Cortex of kidney (tissue), 1 donor: ENCODE results near the gene ARHGAP10.
"Not testable (repeated sequence)": the region's sequence is repeated elsewhere in the genome, so short reads cannot be mapped to it uniquely, and the experiment has no call there.

Experiments
- DNase-seq: peaks from one replicate; lab custom pipeline; 2025; lab: John Stamatoyannopoulos, UW

The ARHGAP10 gene

GRCh38 chr4:147991543-147992283, 259.8 kb downstream of the ARHGAP10 start:
- no peak for DNase-seq

GRCh38 chr4:147994076-147994475, 262.2 kb downstream of the ARHGAP10 start:
- DNase-seq, result no peak

GRCh38 chr4:147994491-147995385, 262.9 kb downstream of the ARHGAP10 start:
- DNase-seq, result no peak

GRCh38 chr4:147996859-147997258, 265.0 kb downstream of the ARHGAP10 start:
- no peak for DNase-seq

GRCh38 chr4:148000038-148000437, 268.1 kb downstream of the ARHGAP10 start:
- DNase-seq, result not testable (repeated sequence)

GRCh38 chr4:148004228-148004857, 272.5 kb downstream of the ARHGAP10 start:
- no peak for DNase-seq

- DNase-seq, result no peak
These were observed 274.1 kb downstream of the ARHGAP10 start for GRCh38 chr4:148006001-148006400.

- no peak for DNase-seq
These were observed 275.4 kb downstream of the ARHGAP10 start for GRCh38 chr4:148007314-148007760.

GRCh38 chr4:148007792-148008191, 275.9 kb downstream of the ARHGAP10 start:
- no peak for DNase-seq

- no peak for DNase-seq
These were observed 283.2 kb downstream of the ARHGAP10 start for GRCh38 chr4:148015058-148015457.

GRCh38 chr4:148015468-148015867, 283.6 kb downstream of the ARHGAP10 start:
- DNase-seq, result no peak

GRCh38 chr4:148016063-148016637, 284.3 kb downstream of the ARHGAP10 start:
- DNase-seq, result no peak

GRCh38 chr4:148017801-148018200, 285.9 kb downstream of the ARHGAP10 start:
- DNase-seq, result no peak

- no peak for DNase-seq
These were observed 289.8 kb downstream of the ARHGAP10 start for GRCh38 chr4:148021686-148022085.

GRCh38 chr4:148022975-148023374, 291.1 kb downstream of the ARHGAP10 start:
- DNase-seq, result no peak

- DNase-seq, result no peak
These were observed 291.8 kb downstream of the ARHGAP10 start for GRCh38 chr4:148023512-148024181.

- no peak for DNase-seq
These were observed 294.1 kb downstream of the ARHGAP10 start for GRCh38 chr4:148025981-148026380.

GRCh38 chr4:148027201-148027600, 295.3 kb downstream of the ARHGAP10 start:
- no peak for DNase-seq

GRCh38 chr4:148029781-148030180, 297.9 kb downstream of the ARHGAP10 start:
- no peak for DNase-seq

- no peak for DNase-seq
These were observed 298.4 kb downstream of the ARHGAP10 start for GRCh38 chr4:148030193-148030873.

- DNase-seq, result no peak
These were observed 302.9 kb downstream of the ARHGAP10 start for GRCh38 chr4:148034813-148035212.
